ENCODE results near the gene EXOC3L1.

EXOC3L1 gene

GRCh38 chr16:67147437-67148140 lies 42.3 kb downstream of the EXOC3L1 start:
- no peak for DNase-seq

GRCh38 chr16:67146523-67147357 lies 43.2 kb downstream of the EXOC3L1 start:
- DNase-seq, result no peak

GRCh38 chr16:67145746-67146145 lies 44.2 kb downstream of the EXOC3L1 start:
- DNase-seq, result no peak

GRCh38 chr16:67144943-67145342 lies 45.0 kb downstream of the EXOC3L1 start:
- DNase-seq, result no peak

GRCh38 chr16:67142342-67142741 lies 47.6 kb downstream of the EXOC3L1 start:
- no peak for DNase-seq

- DNase-seq, result no peak
Observed at GRCh38 chr16:67141391-67141790, 48.5 kb downstream of the EXOC3L1 start.

- no peak for DNase-seq
Observed at GRCh38 chr16:67137605-67138004, 52.3 kb downstream of the EXOC3L1 start.
